GM13976 (cell line): Measurements from ENCODE around the gene STXBP2.

ENCODE experiments used
- DNase-seq: peaks from one replicate; pipeline ENCODE4 v3.0.0; 2012; ENCODE audit warnings: low spot score
- CTCF ChIP-seq: IDR thresholded peaks from 2 replicates; pipeline ENCODE4 v1.5.1; 2012; ENCODE audit warnings: borderline replicate concordance, mild to moderate bottlenecking; ENCODE audit not compliant: insufficient read depth; ENCODE audit errors: extremely low read depth, missing control alignments, control extremely low read depth
- in situ Hi-C: fragments of 300-500 bp; cut with MboI; formaldehyde crosslinking; loops from one replicate; pipeline ENCODE4 v1.12.0; 2022; ENCODE audit warnings: low sequenced_read_pairs, mixed read lengths, inconsistent platforms; ENCODE audit not compliant: unreplicated experiment

STXBP2 gene

GRCh38 chr19:7612282-7613274 is 24.3 kb upstream of the STXBP2 start:
- in situ Hi-C loops: no loop called here
- no peak for TF ChIP-seq CTCF
- DNase-seq: no peak

GRCh38 chr19:7614859-7615741 is 21.8 kb upstream of the STXBP2 start:
- in situ Hi-C loops: no loop called here
- TF ChIP-seq CTCF: no peak
- no peak for DNase-seq

- no peak for DNase-seq
- TF ChIP-seq CTCF: no peak
- in situ Hi-C loops: no loop called here
These were observed 19.7 kb upstream of the STXBP2 start for GRCh38 chr19:7617172-7617571.

GRCh38 chr19:7617735-7618134 is 19.2 kb upstream of the STXBP2 start:
- TF ChIP-seq CTCF: no peak
- in situ Hi-C loops: no loop called here

GRCh38 chr19:7618348-7618747 is 18.6 kb upstream of the STXBP2 start:
- in situ Hi-C loops: no loop called here
- DNase-seq: no peak
- no peak for TF ChIP-seq CTCF

More at GRCh38 chr19:7617735-7618134, 19.2 kb upstream of the STXBP2 start:
- DNase-seq: no peak

- no peak for DNase-seq
- no peak for TF ChIP-seq CTCF
These were observed 18.0 kb upstream of the STXBP2 start for GRCh38 chr19:7618771-7619510.

More at GRCh38 chr19:7618771-7619510, 18.0 kb upstream of the STXBP2 start:
- in situ Hi-C loops: no loop called here
